ENCODE measurements around the gene CD74.
A peak's percentile ranks its signal among the peaks of the same experiment; 100 is the strongest.
"Not testable (repeated sequence)": the region's sequence is repeated elsewhere in the genome, so short reads cannot be mapped to it uniquely, and the experiment has no call there.

The CD74 gene

DNA sequence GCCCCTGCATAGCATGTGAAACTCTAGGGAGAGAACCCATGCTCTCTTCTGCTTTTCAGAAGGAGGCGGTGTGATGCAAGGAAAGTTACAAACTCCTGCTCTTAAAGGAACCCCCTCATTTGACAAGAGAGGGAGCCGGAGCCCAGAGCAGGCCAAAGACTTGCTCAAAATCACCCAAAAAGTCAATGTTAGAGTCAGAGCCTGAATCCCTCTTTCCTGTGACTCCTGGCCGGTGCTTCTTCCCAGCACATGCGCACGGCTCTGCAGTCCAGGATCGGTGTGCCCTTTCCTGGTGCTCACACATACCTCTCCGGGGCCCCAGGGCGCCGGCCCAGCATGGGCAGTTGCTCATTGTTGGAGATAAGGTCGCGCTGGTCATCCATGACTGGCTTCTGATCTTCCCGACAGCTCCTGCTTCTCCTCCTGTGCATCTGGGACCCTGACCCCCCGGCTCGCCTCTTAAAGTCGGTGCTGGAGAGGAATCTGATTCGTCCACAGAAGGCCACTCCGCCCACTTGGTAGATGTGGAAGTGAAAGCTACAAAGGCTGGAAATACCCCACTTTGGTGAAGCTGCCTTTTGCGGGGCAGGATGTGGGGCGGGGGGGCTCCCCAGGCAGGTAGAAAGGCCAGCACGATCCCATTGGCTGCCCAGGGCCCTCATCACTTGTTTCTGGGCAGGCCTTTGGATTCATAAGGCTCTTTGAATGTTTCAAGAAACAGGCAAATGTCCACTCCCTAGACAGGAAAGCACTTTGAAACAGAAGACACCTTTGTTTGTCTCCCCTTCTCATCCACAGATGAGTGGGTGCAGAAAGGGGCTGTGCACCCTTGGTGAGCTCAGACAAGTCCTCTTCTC is at the start of gene CD74:
Gene CD74 (minus strand): TSS at position 592 of the 857 bp plus-strand sequence. CDS start 161 bp downstream, at position 431.
- Histone ChIP-seq H3K36me3 (peaks cover 29% of the 10 kb centered on the region), H3K4me1 (peaks cover 58% of the 10 kb centered on the region), H3K4me2 (peak within 1 kb of the TSS; percentile 90), H4K20me1 (peaks cover 39% of the 10 kb centered on the region), H3K27me3 (no peaks in the 10 kb centered on the region), H3K4me3 (peak within 1 kb of the TSS; percentile 88), H3K9ac (peak within 1 kb of the TSS; percentile 96), H3K27ac (peak within 1 kb of the TSS; percentile 99), H3K9me3 (no peaks in the 10 kb centered on the region)
- no peak for TF ChIP-seq Cebpa-rat (IDR thresholded peaks at IDR 0.05)

DNA sequence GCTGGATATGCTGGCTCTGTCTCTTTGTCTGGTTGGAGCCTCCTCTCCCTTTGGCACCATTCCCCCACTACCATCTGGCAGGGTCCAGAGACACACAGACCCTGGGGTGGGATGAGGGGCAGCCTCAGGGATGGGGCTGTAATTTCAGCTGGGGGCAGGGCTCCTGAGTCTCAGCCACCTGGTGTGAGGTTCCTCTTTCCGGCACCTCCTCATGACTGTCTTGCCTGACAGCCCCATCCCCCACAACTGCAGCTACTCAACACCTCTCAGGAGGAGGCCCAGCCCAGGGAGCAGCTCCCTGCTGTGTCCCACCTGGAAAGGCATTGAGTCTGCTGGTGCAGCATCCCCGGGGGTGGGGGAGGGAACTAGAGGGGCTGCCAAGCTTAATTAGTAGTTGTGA is 48.5 kb upstream of the CD74 start:
- Histone ChIP-seq H3K27ac (peak overlapping the region; percentile 74), H3K4me2 (peak overlapping the region; percentile 74), H3K4me1 (peaks cover 85% of the 10 kb centered on the region), H3K9ac (0 out of 2 replicates have a peak overlapping the region, but pooled peaks have one; percentile 18), H3K36me3 (no peaks in the 10 kb centered on the region), H3K9me3 (no peaks in the 10 kb centered on the region), H4K20me1 (no peaks in the 10 kb centered on the region), H3K27me3 (no peaks in the 10 kb centered on the region), H3K4me3 (no peak overlapping the region)
- no peak for TF ChIP-seq Cebpa-rat (IDR thresholded peaks at IDR 0.05)

DNA sequence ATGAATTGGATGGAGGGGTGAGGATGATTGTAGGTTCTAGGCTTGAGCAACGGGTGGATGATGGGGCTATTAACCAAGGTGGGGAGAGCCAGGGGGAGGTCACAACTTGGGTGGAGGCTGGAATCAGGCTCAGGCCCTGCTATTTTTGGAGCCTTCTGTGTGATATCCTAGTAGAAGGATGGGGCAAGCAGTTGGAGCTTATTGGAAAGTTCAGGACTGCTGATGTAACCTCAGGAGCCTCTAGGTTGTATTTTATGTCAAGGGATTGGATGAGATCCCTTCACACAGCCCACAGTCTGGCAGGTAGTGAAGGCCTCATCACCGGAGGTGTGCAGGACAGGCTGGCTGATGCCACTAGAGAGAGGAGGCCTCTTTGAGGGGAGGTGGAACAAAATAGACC is 48.1 kb upstream of the CD74 start:
- Histone ChIP-seq H3K9ac (0 out of 2 replicates have a peak overlapping the region, but pooled peaks have one; percentile 18), H4K20me1 (no peaks in the 10 kb centered on the region), H3K4me1 (peaks cover 80% of the 10 kb centered on the region), H3K27me3 (no peaks in the 10 kb centered on the region), H3K4me3 (no peak overlapping the region), H3K9me3 (no peaks in the 10 kb centered on the region), H3K4me2 (peak overlapping the region; percentile 74), H3K27ac (peak overlapping the region; percentile 74), H3K36me3 (no peaks in the 10 kb centered on the region)
- no peak for TF ChIP-seq Cebpa-rat (IDR thresholded peaks at IDR 0.05)

DNA sequence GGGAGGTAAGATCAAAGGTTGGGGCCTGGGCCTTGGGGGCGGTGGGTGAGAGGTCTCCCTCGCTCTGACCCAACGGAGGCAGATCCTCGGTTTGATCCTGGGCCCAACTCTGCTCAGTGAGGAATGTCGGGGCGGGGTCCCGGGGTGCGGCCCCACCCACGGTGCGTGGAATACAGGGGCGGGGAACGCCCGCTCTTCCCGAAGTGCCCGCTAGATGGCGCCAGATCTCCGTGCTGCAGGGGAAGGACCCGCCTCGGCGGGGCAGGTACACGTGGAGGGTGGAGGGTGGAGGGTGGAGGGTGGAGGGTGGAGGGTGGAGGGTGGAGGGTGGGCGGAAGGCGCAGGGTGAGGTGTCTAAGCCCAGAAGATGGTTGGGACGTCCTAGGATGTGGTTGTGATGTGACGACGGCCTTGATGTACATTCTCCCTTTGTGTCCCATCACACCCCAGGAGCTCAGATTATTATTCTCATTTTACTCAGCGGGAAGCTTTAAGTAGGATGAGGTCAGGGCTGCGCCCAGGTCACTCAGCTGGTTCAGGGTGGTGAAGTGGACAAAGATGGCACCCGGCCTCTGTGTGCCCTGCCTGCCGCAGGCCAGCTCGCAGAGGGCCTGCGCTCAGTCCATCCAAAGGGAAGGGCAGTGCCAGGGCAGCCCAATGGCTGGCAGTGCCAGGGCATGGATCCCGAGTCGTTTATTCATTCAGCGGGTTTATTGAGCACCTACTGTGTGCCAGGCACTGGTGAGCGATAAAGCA is 46.3 kb upstream of the CD74 start:
- TF ChIP-seq Cebpa-rat (IDR thresholded peaks at IDR 0.05) = no peak
- Histone ChIP-seq H3K27ac (0 out of 2 replicates have a peak overlapping the region, but pooled peaks have one; percentile 41), H3K27me3 (no peaks in the 10 kb centered on the region), H3K9me3 (peaks cover 2% of the 10 kb centered on the region; the same call in 1 of the 2 replicates), H3K9ac (no peak overlapping the region), H3K4me1 (peaks cover 71% of the 10 kb centered on the region), H4K20me1 (no peaks in the 10 kb centered on the region), H3K36me3 (no peaks in the 10 kb centered on the region), H3K4me2 (peak overlapping the region; percentile 76), H3K4me3 (no peak overlapping the region)

DNA sequence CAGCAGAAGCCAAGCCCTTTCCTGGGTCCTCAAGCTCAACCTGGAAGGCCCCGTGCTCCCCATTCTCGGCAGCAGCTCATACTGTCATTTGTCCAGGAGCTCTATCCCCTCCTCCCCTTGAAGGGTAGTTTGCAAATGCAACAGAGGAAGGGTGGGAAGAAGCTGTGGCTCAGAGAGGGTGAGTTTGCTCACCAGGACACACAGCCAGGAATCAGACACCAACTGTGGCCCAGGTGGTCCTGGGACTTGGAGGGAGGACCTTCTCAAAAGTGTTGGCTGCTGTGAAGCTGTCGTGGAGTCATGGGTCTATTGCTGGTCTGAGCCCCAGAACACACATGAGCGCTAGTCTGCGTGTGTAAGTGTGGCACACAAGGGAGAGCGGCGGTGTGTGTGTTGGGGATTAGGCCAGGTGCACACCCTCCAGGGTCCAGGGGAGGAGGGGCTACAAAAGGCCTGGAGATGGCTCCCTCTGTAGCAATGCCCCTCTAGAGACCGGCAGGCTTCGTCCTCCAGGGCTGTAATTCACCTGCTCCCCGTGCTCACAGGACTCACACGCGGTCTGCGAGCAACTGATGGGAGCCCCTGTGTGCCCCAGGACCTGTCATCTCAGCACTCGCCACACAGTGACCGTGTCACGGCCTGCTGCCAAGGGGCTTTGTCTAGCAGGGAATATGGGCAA is 45.0 kb upstream of the CD74 start:
- H3K27ac ChIP-seq = peak overlapping the region; percentile 71

DNA sequence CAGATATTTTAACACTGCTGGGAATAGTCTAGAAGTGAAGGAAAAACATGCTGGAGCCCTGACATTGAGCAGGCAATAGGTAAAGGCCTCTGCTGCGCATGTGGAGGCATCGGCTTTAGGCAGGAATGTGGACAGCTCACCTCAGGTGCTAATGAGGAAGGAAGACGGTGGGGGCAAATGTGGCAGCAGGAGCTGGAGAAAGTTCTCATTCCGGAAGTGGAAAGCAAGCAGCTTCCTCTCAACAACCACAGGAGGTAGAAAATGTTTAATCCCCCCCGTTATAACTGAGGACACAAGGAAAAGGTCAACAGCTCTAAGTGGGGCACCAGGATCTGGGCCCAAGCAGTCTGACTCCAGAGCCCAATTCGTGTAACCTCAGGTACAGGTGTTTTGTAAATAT is 44.4 kb upstream of the CD74 start:
- Histone ChIP-seq H3K9me3 (peaks cover 11% of the 10 kb centered on the region), H3K4me1 (peaks cover 65% of the 10 kb centered on the region), H3K4me3 (peak overlapping the region; percentile 1; the same call in 1 of the 2 replicates), H3K27ac (peak overlapping the region; percentile 71), H3K27me3 (no peaks in the 10 kb centered on the region), H3K4me2 (peak overlapping the region; percentile 76), H4K20me1 (no peaks in the 10 kb centered on the region), H3K9ac (peak overlapping the region; percentile 51), H3K36me3 (no peaks in the 10 kb centered on the region)
- TF ChIP-seq Cebpa-rat (IDR thresholded peaks at IDR 0.05) = no peak

More for the DNA sequence above, 45.0 kb upstream of the CD74 start:
- no peaks in the 10 kb centered on the region for H3K27me3 ChIP-seq
- no peaks in the 10 kb centered on the region for H3K36me3 ChIP-seq
- peak overlapping the region; percentile 76 for H3K4me2 ChIP-seq
- H3K4me3 ChIP-seq = peak overlapping the region; percentile 1; the same call in 1 of the 2 replicates
- H3K4me1 ChIP-seq = peaks cover 69% of the 10 kb centered on the region
- H3K9me3 ChIP-seq = peaks cover 11% of the 10 kb centered on the region
- no peak for TF ChIP-seq Cebpa-rat (IDR thresholded peaks at IDR 0.05)
- no peaks in the 10 kb centered on the region for H4K20me1 ChIP-seq
- peak overlapping the region; percentile 51 for H3K9ac ChIP-seq

DNA sequence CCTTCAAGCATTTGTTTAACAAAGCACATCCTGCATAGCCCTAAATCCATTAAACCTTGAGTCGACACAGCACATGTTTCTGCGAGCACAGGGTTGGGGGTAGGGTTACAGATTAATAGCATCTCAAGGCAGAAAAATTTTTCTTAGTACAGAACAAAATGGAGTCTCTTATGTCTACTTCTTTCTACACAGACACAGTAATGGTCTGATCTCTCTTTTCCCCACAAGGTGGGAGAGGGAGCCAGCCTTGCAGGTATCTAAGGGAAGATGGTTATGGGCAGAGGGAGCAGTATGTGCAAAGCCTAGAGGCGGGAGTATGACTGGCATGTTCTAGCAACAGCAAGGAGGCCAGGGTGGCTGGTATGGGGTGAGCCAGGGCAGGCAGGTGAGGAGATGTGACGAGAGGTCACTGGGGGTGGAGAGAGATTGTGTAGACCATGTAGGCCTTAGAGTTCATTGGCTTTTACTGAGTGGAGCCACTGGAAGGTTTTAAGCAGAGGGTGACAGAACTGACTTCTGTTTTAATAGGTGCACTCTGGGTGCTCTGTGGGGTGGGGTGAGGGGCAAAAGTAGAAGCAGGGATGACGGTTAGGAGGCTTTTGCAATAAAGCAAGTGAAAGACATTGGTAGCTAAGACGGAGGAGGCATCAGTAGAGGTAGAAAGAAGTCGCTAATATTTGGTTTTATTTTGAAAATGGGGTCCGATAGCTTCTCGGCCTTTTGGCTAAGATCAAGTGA is 42.0 kb upstream of the CD74 start:
- no peaks in the 10 kb centered on the region for H4K20me1 ChIP-seq

DNA sequence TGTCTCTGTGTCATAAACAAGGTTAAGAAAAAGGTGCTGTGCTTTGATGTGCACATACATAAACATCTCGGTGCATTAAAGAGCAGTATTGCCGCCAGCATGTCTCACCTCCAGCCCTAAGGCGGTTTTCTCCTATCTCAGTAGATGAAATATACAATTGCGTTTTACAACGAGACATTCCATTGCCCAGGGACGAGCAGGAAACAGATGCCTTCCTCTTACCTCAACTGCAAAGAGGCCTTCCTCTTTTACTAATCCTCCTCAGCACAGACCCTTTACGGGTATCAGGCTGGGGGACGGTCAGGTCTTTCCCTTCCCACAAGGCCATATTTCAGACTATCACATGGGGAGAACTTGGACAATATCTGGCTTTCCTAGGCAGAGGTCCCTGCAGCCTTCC is 41.3 kb upstream of the CD74 start:
- H4K20me1 ChIP-seq, H3K4me3 ChIP-seq, H3K27me3 ChIP-seq, H3K36me3 ChIP-seq, H3K9ac ChIP-seq: not testable (repeated sequence)
- Histone ChIP-seq H3K27ac (peak overlapping the region; percentile 56; the same call in 1 of the 2 replicates), H3K4me1 (peaks cover 38% of the 10 kb centered on the region), H3K9me3 (peaks cover 11% of the 10 kb centered on the region), H3K4me2 (peak overlapping the region; percentile 44)

More for the DNA sequence above, 42.0 kb upstream of the CD74 start:
- H3K4me3 ChIP-seq = no peak overlapping the region
- H3K9me3 ChIP-seq = peaks cover 11% of the 10 kb centered on the region
- TF ChIP-seq Cebpa-rat (IDR thresholded peaks at IDR 0.05) = no peak
- no peaks in the 10 kb centered on the region for H3K27me3 ChIP-seq
- H3K9ac ChIP-seq = no peak overlapping the region
- peak overlapping the region; percentile 40; the same call in 1 of the 2 replicates for H3K27ac ChIP-seq
- H3K36me3 ChIP-seq = no peaks in the 10 kb centered on the region
- peaks cover 45% of the 10 kb centered on the region for H3K4me1 ChIP-seq
- peak overlapping the region; percentile 44; the same call in 1 of the 2 replicates for H3K4me2 ChIP-seq

DNA sequence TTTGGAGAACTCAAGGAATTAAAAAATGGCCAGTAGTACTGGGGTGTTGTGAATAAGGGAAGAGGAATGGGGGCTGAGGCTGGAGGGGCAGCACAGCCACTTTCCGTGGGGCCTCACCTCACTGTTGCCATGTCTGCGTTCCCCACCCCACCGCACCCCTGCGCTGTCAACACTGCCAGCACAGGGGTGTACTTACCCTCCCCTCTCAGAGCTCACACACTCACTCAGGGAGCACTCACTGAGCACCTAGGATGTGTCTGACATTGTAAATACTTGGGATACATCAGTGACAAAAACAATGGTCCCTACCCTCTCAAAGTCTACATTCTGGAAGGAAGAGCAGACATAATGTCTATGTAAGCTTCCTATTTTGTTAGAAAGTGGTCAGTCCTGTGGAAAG is 40.2 kb upstream of the CD74 start:
- H4K20me1 ChIP-seq = peaks cover 15% of the 10 kb centered on the region
- no peak overlapping the region for H3K9ac ChIP-seq
- TF ChIP-seq Cebpa-rat (IDR thresholded peaks at IDR 0.05) = no peak
- peaks cover 11% of the 10 kb centered on the region for H3K9me3 ChIP-seq
- peaks cover 40% of the 10 kb centered on the region for H3K4me1 ChIP-seq
- H3K36me3 ChIP-seq = peaks cover 10% of the 10 kb centered on the region
- H3K4me2 ChIP-seq = no peak overlapping the region
- H3K27me3 ChIP-seq = no peaks in the 10 kb centered on the region
- no peak overlapping the region for H3K4me3 ChIP-seq
- no peak overlapping the region; the same call in 1 of the 2 replicates for H3K27ac ChIP-seq
